HepG2 (cell line): ENCODE measurements around the gene PTPRN. TPM values are rescaled to one million over a fixed set of nuclear protein-coding genes. Genes with fewer than 3 reads are reported as not detected.
A peak's percentile ranks its signal among the peaks of the same experiment; 100 is the strongest.

Experiments used
- ATAC-seq: fragments of 200-7000 bp; cut with Tn5 transposase; 3 replicates; pipeline ENCODE4 v1.9.1; 2020; ENCODE audit warnings: mild to moderate bottlenecking, moderate library complexity
- BruUV-seq: library from RNA; stranded (reverse); fragments of 400-500 nt; replicated peaks from 2 replicates; lab custom pipeline; 2021; lab: Mats Ljungman, UMichigan
- CTCF ChIA-PET: fragments of 300-600 bp; formaldehyde crosslinking; extraction: SDS; loops from one replicate; lab custom pipeline; 2021; ENCODE audit warnings: low total read pairs, inconsistent platforms, low intra/inter-chr PET ratio; lab: Yijun Ruan, JAX
- POLR2A ChIA-PET: fragments of 350-600 bp; sonication (Branson Sonifier 250); formaldehyde crosslinking; loops from one replicate; lab custom pipeline; 2020; ENCODE audit warnings: antibody characterized with exemption, inconsistent platforms; lab: Yijun Ruan, JAX
- DNase-seq: peaks from one replicate; pipeline ENCODE4 v3.0.0-alpha.2; 2015; ENCODE audit warnings: low spot score
- FAIRE-seq: peaks from 3 replicates; lab custom pipeline; 2011; peaks lifted over from hg19 to GRCh38; lab: Jason Lieb, UNC
- H2AFZ ChIP-seq: one replicate; pipeline ENCODE4 v1.6.1; 2011; ENCODE audit warnings: low read length, inconsistent platforms
- H3K27ac ChIP-seq: fragments of 300-600 bp; 3 replicates; pipeline ENCODE4 v1.8.0; 2011; ENCODE audit warnings: mixed run types, mild to moderate bottlenecking, mixed read lengths, low read length, inconsistent platforms; ENCODE audit not compliant: insufficient read depth; ENCODE audit errors: extremely low read length
- H3K27me3 ChIP-seq, 2 experiments: fragments of 200-600 bp in 1 of 2; 2 replicates in 1 of 2; 3 replicates in 1 of 2; pipeline versions ENCODE4 v1.6.0 to v1.8.0; 2011; ENCODE audit warnings: low read length in 2 of 2, mild to moderate bottlenecking in 2 of 2, moderate library complexity in 2 of 2, inconsistent platforms in 1 of 2; ENCODE audit not compliant: insufficient read depth in 2 of 2, control insufficient read depth in 1 of 2
- H3K36me3 ChIP-seq, 2 experiments: fragments of 200-600 bp in 1 of 2; replicated peaks in 1 of 2; 2 replicates in 1 of 2; 3 replicates in 1 of 2; pipeline versions ENCODE4 v1.5.1 to v1.8.0; 2011; ENCODE audit warnings: low read length in 2 of 2, inconsistent platforms in 1 of 2; ENCODE audit not compliant: insufficient read depth in 2 of 2, control insufficient read depth in 1 of 2
- H3K4me1 ChIP-seq: 2 replicates; pipeline ENCODE4 v1.5.1; 2012; ENCODE audit warnings: low read length, inconsistent platforms; ENCODE audit not compliant: insufficient read depth
- H3K4me2 ChIP-seq: 2 replicates; pipeline ENCODE4 v1.6.0; 2011; ENCODE audit warnings: low read depth, low read length, inconsistent platforms
- H3K4me3 ChIP-seq, 3 experiments: fragments of 200-600 bp in 1 of 3; sonication (generic), shearing (Covaris generic) in 1 of 3; replicated peaks in 1 of 3; 2 replicates each; pipeline ENCODE4 v1.5.1; 2011 to 2016; ENCODE audit warnings: low read length in 3 of 3, inconsistent platforms in 2 of 3, low read depth in 2 of 3, mild to moderate bottlenecking in 2 of 3, control low read depth in 1 of 3, mixed read lengths in 1 of 3; ENCODE audit not compliant: insufficient read depth in 1 of 3
- H3K79me2 ChIP-seq: one replicate; pipeline ENCODE4 v1.6.1; 2011; ENCODE audit warnings: low read length, inconsistent platforms; ENCODE audit not compliant: insufficient read depth
- H3K9ac ChIP-seq: 2 replicates; pipeline ENCODE4 v1.6.0; 2011; ENCODE audit warnings: mild to moderate bottlenecking, low read depth, low read length, inconsistent platforms; ENCODE audit not compliant: insufficient read depth
- H3K9me3 ChIP-seq: 2 replicates; pipeline ENCODE4 v1.5.1; 2012; ENCODE audit warnings: mild to moderate bottlenecking, low read length
- H4K20me1 ChIP-seq: 2 replicates; pipeline ENCODE4 v1.6.0; 2011; ENCODE audit warnings: inconsistent platforms, mild to moderate bottlenecking, low read length, moderate library complexity; ENCODE audit not compliant: insufficient read depth
- AGO2 ChIP-seq: fragments of 200-400 bp; formaldehyde crosslinking; optimal IDR thresholded peaks from 2 replicates; pipeline ENCODE3; 2017; ENCODE audit warnings: mild to moderate bottlenecking, low read depth, low read length, moderate library complexity
- KLF16 ChIP-seq, 2 experiments: sonication (generic) in 1 of 2; formaldehyde crosslinking in 1 of 2; IDR thresholded peaks; 2 replicates each; pipeline versions ENCODE4 v1.6.1 to v1.8.0; 2016 to 2023; ENCODE audit warnings: missing genetic modification reagents in 2 of 2, missing compliant biosample characterization in 1 of 2
- RBFOX2 ChIP-seq: fragments of 200-400 bp; formaldehyde crosslinking; IDR thresholded peaks from 2 replicates; pipeline ENCODE4 v1.6.1; 2017; ENCODE audit warnings: low read depth, mild to moderate bottlenecking, low read length
- RBM39 ChIP-seq: fragments of 200-400 bp; formaldehyde crosslinking; IDR thresholded peaks from one replicate; pipeline ENCODE4 v1.6.1; 2018; ENCODE audit warnings: antibody characterized with exemption, mild to moderate bottlenecking, low read depth, low read length; ENCODE audit not compliant: poor library complexity, severe bottlenecking
- WGBS: methylation state at CpG from one replicate; pipeline ENCODE4 v1.1.6; 2017; ENCODE audit warnings: low lambda C conversion rate; 5-methylcytosine and 5-hydroxymethylcytosine counted together
- in situ Hi-C: cut with HindIII; loops from 2 replicates; pipeline ENCODE4 v1.10.0; 2017; ENCODE audit warnings: low pct_unique_long_range_greater_than_20kb; ENCODE audit not compliant: extremely low pct_ligation_motif_present
- intact Hi-C: fragments of 100-400 bp; cut with micrococcal nuclease; formaldehyde crosslinking; loops from one replicate; pipeline ENCODE4 v1.10.0; 2022; ENCODE audit not compliant: unreplicated experiment
- polyA plus RNA-seq, 8 experiments: library from polyadenylated mRNA; depleted of rRNA in 3 of 8; stranded (reverse) in 7 of 8; unstranded in 1 of 8; fragments of >200 nt; fragmentation: Illumina TruSeq in 4 of 8; extraction: Trizol in 4 of 8; gene quantifications; 2 replicates each; pipeline versions ENCODE4 v1.2.1 to v1.2.3, GENCODE V29; 2011 to 2016; ENCODE audit warnings: low read depth in 4 of 8, missing spikeins in 1 of 8, mixed read lengths in 1 of 8; ENCODE audit not compliant: insufficient read depth in 1 of 8
- total RNA-seq, 5 experiments: library from RNA; depleted of rRNA; stranded (reverse); fragments of >200 nt; fragmentation: Illumina TruSeq; extraction: Trizol; gene quantifications; 2 replicates each; pipeline ENCODE4 v1.2.3, GENCODE V29; 2016; ENCODE audit warnings: low read depth in 1 of 5
- TF ChIP-seq, protein P1 (sequence below): sonication (generic); formaldehyde crosslinking; IDR thresholded peaks from 2 replicates; pipeline ENCODE4 v1.5.1; 2020; ENCODE audit warnings: mild to moderate bottlenecking, missing genetic modification reagents, moderate library complexity
- TF ChIP-seq, protein P2 (sequence below): sonication (generic); formaldehyde crosslinking; IDR thresholded peaks from 2 replicates; pipeline ENCODE4 v1.4.0; 2020; ENCODE audit warnings: missing genetic modification reagents

The PTPRN gene
- total and polyA plus RNA-seq, 2 of the 13 experiments (the other 11 are each of a cell fraction or from before 2014, with no cell fraction given), result 0.26 TPM; not detected in 1

DNA sequence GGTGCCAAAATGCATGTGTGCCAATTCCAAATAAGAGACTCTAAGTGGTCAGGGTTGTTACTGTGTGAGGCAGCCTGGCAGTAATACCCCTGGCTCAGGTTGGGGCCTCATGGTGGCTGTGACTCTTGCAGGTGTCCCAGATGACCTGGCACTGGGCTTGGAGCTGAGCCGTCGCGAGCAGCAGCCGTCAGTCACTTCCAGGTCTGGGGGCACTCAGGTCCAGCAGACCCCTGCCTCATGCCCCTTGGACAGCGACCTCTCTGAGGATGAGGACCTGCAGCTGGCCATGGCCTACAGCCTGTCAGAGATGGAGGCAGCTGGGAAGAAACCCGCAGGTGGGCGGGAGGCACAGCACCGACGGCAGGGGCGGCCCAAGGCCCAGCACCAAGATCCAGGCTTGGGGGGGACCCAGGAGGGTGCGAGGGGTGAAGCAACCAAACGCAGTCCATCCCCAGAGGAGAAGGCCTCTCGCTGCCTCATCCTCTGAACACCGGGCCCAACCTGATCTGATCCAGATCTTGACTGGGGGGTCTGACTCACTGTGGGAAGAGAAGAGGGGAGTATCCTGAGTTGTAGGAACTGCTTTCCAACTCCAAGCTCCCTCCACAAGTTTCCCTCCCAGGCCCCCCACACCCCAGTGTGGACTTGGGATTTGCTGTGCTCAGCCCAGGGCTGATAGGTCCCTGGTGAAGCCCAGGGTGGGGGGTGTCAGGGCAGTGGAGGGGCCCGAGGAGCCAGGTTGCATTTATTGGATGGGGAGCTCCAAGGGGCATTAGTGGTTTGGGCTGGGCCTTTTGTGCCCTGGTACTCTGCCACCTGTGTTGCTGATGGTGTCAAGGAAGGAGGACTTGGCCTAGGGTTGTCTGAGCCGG lies 24.5 kb downstream of the PTPRN start:
- 96% methylated on average over 16 of the region's 16 CpGs for WGBS
- TF ChIP-seq RBFOX2, result peak; percentile 49
- TF ChIP-seq AGO2, result peak; percentile 19
- TF ChIP-seq RBM39, result peak; percentile 19
- TF ChIP-seq KLF16 (CRISPR knock-in tag; IDR thresholded peaks at IDR 0.05), result no peak
- H3K9ac ChIP-seq, result no peak overlapping the region
- H3K4me1 ChIP-seq, result peaks cover 17% of the 10 kb centered on the region
- DNase-seq, result no peak
- no peaks in the 10 kb centered on the region for H4K20me1 ChIP-seq
- no peak overlapping the region for H3K4me3 ChIP-seq
- BruUV-seq, result no TSS peak
- no peaks in the 10 kb centered on the region for H3K79me2 ChIP-seq
- peaks cover 4 to 10% of the 10 kb centered on the region in 2 experiments; a peak in 4 of 5 replicates for H3K36me3 ChIP-seq
- no peaks in the 10 kb centered on the region for H3K9me3 ChIP-seq
- ChIA-PET POLR2A (no interaction called here), CTCF (no interaction called here)
- ATAC-seq, result no peak
- H3K4me2 ChIP-seq, result no peak overlapping the region
- no peak overlapping the region for H2AFZ ChIP-seq
- intact Hi-C loops (no loop called here), in situ Hi-C loops (no loop called here)
- H3K27me3 ChIP-seq, result no peaks in the 10 kb centered on the region; a peak in 1 of 5 replicates
- H3K27ac ChIP-seq, result no peak overlapping the region
- no peak for FAIRE-seq

DNA sequence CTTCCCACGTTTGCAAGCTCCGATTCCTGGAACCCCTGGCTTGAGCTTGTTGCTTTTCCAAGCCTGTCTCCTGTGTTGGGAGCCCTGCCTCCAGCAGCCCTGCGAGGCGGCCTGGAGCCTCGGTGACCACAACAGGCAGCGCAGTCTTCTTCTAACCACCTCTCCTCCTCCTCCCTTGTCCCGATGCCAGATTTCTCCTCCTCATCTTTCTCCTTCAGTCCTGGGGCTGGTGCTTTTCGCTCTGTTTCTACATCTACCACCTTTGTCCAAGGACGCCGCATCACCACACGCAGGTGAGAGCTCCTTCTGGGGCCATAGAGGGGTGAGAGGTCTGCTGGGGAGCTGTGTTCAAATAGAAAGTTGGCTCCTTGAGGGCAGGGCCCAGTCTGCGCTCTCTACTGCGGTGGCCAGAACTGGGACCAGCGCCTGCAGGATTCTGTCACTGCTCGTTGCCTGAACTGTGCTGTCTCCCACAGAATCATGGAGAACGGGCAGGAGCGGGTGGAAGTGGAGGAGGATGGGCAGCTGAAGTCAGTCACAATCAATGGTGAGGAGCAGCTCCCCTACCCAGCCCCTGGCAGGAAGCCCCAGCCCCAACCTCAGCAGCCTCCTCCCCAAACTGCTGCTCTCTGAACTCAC lies 26.1 kb downstream of the PTPRN start:
- no peak for ATAC-seq
- CTCF ChIA-PET, result no interaction called here
- intact Hi-C loops (no loop called here), in situ Hi-C loops (no loop called here)
- H3K4me3 ChIP-seq, result no peak overlapping the region
- H3K9ac ChIP-seq, result no peak overlapping the region
- H4K20me1 ChIP-seq, result no peaks in the 10 kb centered on the region
- POLR2A ChIA-PET, result interaction anchor here (2.4 kb wide), 1 partner anchor 12 kb away, joined by 6 read pairs; no protein-coding TSS in a partner anchor
- no peak overlapping the region for H3K27ac ChIP-seq
- no peaks in the 10 kb centered on the region for H3K27me3 ChIP-seq
- H3K4me1 ChIP-seq, result peaks cover 25% of the 10 kb centered on the region
- no peak overlapping the region for H3K4me2 ChIP-seq
- 95% methylated on average over 17 of the region's 17 CpGs for WGBS
- no peaks in the 10 kb centered on the region for H3K79me2 ChIP-seq
- no peaks in the 10 kb centered on the region for H3K9me3 ChIP-seq
- BruUV-seq, result no TSS peak
- H2AFZ ChIP-seq, result no peak overlapping the region
- H3K36me3 ChIP-seq, result peaks cover 4 to 10% of the 10 kb centered on the region in 2 experiments; a peak in 4 of 5 replicates
- TF ChIP-seq, protein P1, sequence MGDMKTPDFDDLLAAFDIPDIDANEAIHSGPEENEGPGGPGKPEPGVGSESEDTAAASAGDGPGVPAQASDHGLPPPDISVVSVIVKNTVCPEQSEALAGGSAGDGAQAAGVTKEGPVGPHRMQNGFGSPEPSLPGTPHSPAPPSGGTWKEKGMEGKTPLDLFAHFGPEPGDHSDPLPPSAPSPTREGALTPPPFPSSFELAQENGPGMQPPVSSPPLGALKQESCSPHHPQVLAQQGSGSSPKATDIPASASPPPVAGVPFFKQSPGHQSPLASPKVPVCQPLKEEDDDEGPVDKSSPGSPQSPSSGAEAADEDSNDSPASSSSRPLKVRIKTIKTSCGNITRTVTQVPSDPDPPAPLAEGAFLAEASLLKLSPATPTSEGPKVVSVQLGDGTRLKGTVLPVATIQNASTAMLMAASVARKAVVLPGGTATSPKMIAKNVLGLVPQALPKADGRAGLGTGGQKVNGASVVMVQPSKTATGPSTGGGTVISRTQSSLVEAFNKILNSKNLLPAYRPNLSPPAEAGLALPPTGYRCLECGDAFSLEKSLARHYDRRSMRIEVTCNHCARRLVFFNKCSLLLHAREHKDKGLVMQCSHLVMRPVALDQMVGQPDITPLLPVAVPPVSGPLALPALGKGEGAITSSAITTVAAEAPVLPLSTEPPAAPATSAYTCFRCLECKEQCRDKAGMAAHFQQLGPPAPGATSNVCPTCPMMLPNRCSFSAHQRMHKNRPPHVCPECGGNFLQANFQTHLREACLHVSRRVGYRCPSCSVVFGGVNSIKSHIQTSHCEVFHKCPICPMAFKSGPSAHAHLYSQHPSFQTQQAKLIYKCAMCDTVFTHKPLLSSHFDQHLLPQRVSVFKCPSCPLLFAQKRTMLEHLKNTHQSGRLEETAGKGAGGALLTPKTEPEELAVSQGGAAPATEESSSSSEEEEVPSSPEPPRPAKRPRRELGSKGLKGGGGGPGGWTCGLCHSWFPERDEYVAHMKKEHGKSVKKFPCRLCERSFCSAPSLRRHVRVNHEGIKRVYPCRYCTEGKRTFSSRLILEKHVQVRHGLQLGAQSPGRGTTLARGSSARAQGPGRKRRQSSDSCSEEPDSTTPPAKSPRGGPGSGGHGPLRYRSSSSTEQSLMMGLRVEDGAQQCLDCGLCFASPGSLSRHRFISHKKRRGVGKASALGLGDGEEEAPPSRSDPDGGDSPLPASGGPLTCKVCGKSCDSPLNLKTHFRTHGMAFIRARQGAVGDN (CRISPR knock-in tag), result 0 out of 2 replicates have a peak, but pooled peaks have one; percentile 11
- TF ChIP-seq, protein P2, sequence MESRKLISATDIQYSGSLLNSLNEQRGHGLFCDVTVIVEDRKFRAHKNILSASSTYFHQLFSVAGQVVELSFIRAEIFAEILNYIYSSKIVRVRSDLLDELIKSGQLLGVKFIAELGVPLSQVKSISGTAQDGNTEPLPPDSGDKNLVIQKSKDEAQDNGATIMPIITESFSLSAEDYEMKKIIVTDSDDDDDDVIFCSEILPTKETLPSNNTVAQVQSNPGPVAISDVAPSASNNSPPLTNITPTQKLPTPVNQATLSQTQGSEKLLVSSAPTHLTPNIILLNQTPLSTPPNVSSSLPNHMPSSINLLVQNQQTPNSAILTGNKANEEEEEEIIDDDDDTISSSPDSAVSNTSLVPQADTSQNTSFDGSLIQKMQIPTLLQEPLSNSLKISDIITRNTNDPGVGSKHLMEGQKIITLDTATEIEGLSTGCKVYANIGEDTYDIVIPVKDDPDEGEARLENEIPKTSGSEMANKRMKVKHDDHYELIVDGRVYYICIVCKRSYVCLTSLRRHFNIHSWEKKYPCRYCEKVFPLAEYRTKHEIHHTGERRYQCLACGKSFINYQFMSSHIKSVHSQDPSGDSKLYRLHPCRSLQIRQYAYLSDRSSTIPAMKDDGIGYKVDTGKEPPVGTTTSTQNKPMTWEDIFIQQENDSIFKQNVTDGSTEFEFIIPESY, result no peak
- TF ChIP-seq, all 625 proteins: peak for 1
- no peak for DNase-seq
- no peak for FAIRE-seq
